Stimulated activated CD4-positive, alpha-beta T cell treated with anti-CD3 and anti-CD28 coated beads, Interleukin-15, amount 100 ng/mL, for 24 hours (primary cell): ENCODE data around the gene ACAP3.
A peak's percentile ranks its signal among the peaks of the same experiment; 100 is the strongest.

Experiments
- DNase-seq: peaks from one replicate; pipeline ENCODE4 v3.0.0-alpha.2; 2020

Gene ACAP3

DNA sequence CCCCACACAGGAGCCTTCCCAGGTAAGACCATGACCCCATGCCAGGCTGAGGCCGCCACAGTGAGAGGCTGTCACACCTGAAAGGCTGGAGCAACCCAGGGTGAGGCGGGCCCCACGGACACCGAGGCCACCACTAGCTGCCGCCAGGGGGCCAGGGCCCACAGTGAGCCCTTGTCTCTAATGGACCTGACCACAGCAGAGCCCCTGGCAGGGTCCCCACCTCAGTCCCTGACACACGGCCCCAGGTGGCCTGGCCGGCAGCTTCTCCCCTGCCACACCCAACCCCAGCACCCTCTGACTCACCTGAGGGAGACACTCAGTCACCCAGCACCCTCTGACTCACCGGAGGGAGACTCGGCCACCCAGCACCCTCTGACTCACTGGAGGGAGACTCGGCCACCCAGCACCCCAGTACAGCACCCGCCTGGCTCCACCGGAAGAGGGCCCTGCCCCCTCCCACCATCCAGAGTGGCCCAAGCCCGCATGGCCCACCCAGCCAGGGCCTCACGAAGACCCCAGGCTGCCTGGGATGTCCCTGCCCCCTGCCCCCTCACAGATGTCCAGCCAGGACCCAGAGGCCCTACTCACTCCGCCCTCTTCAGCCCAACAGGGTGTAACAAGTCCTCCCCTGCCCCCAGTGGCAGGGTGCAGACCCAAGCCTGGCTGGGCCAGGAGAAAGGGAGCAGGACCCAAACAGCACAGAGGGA, 37.1 kb upstream of the ACAP3 start:
- peak; percentile 77 for DNase-seq

DNA sequence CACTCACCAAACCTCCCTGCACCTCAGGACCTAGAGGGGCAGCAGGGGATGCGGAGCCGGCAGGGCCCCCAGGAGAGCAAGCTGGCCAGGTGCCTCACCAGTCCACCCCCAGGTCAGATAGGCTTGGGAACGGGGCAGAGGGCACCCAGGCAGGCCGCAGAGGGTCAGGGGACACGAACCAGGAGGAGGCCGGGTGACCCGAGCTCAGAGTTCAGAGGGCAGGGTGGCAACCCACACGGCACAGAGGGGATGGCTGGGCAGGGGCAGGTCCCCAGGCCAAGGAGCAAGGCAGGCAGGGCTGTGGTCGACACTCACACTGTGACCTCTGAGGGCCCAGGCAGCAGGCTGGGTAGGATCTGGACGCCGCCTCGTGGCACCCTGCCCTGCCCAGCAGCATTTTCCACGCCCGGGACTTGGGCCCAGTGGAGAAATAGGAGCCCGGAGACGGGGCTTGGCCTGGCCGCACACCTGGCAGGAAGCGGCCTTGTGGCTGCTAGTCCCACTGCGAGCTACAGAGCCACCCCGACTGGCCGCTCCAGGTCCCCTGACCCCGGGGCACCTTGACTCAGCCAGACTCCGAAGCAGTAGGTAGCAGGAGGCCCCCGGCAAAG, 36.2 kb upstream of the ACAP3 start:
- DNase-seq, result no peak

DNA sequence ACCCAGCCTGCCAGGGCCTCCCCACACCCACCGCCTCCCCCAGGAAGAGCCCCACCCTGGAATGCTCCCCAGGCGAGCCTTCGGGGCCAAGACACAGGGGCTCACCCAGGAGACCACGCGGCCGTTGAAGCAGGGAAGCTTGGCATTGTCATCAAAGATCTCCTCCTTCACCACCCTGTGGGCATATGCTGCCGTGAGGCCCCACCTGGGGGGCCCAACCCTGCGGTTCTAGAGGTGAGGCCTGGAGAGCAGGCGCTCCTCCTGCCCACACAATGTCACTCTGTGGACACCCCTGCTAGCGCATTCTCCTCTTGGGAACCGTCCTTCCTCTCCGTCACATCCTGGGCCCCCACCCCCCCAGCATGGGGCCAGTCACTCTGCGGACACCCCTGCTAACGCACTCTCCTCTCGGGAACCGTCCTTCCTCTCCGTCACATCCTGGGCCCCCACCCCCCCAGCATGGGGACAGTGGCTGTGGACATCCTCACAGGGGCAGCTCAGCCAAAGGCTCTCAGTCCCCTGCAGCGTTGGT, 34.9 kb upstream of the ACAP3 start:
- no peak for DNase-seq

DNA sequence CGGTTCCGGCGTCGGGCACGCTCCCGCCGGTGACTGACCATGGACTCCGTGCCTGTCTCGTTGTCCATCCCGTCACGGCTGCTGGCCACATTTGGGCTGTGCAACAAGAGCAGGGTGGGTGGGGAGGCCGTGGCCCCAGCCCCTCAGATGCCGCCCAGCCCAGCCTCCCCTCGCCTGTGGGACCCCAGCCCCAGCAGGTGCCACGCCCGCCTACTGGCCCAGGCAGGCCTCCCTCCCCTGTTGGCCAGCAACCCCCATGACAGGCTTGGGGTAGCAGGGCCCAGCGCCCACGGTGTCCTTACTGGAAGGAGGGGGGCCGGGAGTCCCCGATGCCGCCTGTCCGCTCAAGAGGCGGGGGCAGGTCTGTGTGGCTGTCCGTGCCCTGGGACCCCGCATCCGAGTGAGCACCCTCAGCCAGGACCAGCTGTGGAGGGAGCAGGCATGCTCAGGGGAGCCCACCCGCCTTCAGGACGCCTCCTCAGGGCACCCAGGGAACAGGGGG, 34.4 kb upstream of the ACAP3 start:
- no peak for DNase-seq

DNA sequence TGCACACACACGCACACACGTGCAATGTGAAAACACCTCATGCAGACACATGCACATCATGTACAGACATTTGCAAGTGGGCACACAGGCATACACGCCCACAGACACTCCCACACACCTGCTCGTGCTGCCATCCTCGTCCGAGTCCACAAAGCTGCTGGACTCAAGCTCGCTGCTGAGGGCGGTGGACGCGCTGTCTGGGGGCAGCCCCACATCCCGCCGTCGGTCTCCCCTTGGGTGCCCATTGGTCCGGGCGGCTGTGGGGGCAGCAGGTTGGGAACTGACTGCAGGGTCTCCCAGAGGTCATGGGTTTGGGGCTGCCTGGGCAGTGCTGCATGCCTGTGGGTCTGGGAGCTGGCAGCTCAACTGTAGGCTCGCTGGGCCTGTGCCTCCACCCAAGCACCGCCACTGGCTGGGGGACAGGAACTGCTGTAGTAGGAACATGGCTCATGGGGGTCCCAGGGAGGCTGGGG, 33.9 kb upstream of the ACAP3 start:
- DNase-seq, result no peak

DNA sequence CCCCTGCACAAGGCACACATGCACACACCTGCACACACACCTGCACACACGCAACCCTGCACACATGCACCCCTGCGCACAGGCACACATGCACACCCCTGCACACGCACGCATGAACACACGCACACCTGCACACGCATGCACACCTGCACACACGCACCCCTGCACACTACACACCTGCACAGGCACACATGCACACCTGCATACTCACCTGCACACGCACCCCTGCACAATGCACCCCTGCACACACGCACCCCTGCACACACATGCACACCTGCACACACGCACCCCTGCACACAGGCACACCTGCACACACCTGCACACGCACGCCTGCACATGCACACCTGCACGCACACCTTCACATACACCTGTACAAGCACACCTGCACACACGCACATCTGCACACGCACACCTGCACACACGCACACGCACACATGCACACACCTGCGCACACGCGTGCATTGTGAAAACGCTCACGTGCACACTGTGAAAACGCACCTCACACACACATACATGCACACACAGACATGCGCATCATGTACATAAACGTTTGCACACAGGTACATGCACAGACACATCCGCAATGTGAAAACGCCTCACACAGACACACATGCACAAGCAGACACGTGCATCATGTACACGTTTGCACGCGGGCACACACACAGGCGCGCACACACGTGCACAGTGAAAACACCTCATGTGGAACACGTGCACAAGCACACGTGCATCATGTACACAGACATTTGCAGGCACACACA, 33.2 kb upstream of the ACAP3 start:
- DNase-seq, result no peak

DNA sequence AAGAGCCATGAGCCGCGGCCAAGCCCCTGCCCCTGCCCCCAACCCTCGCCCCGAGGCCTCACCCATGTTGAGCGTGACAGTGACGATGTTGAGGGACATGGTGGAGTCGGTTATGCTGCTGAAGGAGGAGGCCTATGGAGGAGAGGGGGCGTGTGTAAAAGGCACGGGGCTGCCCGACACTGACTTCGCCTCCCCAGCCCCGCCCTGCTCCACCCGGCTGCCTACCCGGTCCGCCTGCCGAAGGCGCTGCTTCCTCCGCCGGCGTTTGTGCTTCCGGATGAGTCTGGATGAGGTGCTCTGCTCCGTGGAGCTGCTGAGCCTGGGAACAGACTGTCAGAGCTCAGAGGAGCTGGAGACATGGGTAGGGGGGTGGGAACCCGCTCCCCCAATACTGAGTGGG, 32.5 kb upstream of the ACAP3 start:
- no peak for DNase-seq

DNA sequence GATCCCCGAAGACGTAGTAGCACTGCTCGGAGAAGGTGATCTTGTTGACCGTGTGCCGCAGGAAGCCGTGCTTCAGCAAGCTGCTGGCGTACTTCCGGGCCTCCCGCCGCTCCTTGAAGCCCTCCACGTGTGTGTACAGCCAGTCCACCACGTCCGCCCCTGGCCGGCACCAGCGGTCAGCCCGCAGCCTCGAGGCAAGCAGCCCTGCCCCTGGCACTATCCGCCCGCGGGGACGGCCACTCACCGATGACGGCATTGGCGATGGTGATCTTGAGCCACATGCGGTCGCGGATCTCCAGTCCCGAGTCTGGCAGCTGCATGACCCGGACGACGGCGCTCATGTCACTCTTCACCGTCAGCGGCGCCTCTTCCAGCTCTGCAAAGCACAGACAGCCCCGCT, 30.5 kb upstream of the ACAP3 start:
- DNase-seq, result no peak

DNA sequence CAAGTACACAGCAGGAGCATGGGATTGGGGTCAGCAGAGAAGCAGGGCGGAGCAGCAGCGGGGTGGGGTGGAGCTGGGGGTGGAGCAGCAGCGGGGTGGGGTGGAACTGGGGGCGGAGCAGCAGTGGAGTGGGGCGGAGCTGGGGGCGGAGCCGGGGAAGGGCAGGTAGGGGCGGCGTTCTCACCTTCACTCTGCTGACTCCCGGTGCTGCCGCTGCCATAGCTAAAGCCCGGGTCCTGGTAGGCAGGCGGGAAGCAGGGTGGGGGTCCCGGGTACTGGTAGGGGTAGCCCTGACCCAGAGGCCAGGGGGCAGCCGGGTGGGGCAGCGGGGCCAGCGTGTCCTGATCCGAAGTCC, 30.0 kb upstream of the ACAP3 start:
- DNase-seq, result peak; percentile 55

DNA sequence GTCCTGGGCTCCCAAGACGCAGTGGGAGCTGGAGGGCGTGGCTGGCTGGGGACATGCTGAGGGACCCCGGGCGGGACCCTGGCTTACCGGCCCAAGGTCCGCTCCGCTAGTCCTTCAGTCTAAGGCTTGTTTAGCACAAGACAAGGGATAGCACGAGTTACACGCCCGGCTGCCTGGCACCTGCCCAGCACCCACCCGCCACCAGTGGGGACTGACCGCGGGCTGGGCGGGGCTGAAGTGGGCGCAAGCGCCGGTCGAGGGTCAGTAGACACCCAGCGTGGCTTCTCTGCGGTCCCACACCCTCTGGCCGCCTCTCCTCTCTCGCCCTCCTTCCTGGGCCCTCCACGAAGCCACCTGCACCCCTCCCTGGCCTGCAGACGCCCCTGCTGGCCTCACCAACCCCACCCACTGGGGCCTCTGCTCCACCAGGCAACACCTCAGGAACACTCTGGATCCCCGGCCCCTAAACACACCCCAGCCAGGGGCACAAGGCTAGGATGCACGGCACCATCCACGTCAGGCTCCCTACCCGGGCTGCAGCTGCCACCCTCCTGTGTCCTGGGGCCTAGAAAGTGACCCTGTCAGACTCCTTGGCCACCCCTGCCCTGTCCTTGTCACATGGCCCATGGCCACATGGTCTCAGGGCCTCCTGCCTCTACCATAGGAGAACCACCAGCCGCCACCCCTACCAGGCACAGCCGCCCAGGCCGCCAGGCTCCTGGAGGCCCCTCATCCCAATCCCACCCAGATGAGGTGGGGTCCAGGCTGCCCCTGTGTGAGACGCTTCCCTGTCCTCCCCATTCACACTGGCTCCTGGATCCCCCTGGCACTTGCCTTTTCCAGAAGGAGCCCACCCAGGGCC, 29.4 kb upstream of the ACAP3 start:
- DNase-seq, result no peak

DNA sequence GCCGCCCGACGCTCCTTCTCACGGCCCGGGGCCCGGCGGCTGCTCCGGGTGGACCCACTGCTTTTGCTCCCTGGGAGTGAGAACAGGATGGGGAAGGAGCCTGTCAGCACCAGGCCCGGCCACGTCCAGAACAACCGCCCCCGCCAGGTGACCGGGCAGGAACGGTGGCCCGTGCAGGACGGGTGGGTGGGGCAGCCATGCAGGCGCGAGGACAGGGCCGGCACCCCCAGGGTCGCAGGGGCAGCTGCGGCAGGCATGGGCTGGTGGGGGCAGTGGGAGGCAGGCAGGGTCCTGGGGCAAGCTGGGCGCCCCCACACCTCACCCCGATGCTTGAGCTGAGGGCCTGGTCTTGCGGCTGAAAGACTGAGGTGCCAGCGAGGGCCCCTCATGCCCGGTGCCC, 28.7 kb upstream of the ACAP3 start:
- DNase-seq, result no peak

DNA sequence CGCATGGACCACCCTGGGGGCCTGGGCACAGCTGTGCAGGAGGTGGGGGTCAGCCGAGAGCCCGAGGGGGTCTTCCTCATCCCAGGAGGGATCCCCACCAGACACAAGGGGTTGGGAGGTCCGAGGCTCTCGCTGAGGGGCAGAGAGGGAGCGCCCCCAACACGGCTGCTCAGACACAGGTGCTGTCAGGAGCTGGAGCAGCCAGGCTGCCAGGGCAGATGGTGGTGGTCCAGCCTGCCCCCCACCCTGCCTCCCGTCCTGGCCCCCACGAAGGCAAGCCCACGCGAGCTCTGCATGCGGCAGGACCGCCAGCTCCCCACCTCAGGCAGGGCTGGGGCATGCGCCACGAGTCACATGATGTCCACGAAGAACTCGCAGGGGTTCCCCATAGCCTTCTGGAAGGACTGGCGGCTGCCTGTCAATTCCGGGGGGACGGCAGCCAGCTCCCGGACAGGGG, 28.1 kb upstream of the ACAP3 start:
- no peak for DNase-seq

DNA sequence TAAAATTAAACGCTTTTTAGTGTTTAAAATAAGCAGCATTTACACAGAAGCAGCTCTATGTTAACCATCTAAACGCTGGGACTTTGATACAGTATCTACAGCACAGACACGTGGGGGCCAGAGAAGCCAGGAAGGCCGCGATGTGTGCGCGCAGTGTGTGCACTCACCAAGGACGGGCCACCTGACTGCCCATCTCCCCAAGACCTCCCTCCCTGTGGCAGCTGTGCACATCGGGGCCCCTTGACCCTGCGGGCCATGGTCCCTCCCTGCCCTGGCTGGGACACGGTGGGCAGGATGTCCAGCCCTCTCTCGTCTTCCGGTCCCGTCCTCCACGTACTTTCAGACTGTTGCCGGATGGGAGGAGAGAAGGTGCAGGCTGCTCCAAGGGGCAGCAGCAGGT, 27.6 kb upstream of the ACAP3 start:
- DNase-seq, result no peak

DNA sequence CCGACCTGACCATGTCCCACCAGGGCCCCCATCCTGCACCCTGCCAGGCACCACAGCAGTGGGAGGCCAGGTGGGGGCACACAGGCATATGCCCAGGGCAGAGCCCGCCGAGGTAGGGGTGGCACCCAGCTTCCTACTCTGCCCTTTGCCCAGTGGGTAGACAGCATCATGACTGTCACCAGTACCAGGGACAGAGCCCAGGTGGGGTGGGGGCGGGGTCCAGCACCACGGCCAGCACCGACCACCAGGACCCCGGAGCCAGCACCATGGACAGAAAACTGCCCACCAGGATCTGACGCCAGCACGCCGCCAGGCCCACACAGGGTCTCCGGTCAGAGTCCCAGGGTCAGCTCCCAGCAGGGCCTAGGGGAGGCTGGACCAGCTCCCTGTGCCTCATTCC, 27.1 kb upstream of the ACAP3 start:
- no peak for DNase-seq

DNA sequence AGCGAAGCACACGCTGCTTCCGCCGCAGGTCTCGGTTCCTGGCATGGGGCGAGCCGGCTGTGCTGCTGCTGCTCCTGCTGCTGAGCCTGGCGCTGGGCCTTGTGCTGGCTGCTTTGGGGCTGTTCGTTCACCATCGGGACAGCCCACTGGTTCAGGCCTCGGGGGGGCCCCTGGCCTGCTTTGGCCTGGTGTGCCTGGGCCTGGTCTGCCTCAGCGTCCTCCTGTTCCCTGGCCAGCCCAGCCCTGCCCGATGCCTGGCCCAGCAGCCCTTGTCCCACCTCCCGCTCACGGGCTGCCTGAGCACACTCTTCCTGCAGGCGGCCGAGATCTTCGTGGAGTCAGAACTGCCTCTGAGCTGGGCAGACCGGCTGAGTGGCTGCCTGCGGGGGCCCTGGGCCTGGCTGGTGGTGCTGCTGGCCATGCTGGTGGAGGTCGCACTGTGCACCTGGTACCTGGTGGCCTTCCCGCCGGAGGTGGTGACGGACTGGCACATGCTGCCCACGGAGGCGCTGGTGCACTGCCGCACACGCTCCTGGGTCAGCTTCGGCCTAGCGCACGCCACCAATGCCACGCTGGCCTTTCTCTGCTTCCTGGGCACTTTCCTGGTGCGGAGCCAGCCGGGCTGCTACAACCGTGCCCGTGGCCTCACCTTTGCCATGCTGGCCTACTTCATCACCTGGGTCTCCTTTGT, 26.0 kb upstream of the ACAP3 start:
- DNase-seq, result no peak

DNA sequence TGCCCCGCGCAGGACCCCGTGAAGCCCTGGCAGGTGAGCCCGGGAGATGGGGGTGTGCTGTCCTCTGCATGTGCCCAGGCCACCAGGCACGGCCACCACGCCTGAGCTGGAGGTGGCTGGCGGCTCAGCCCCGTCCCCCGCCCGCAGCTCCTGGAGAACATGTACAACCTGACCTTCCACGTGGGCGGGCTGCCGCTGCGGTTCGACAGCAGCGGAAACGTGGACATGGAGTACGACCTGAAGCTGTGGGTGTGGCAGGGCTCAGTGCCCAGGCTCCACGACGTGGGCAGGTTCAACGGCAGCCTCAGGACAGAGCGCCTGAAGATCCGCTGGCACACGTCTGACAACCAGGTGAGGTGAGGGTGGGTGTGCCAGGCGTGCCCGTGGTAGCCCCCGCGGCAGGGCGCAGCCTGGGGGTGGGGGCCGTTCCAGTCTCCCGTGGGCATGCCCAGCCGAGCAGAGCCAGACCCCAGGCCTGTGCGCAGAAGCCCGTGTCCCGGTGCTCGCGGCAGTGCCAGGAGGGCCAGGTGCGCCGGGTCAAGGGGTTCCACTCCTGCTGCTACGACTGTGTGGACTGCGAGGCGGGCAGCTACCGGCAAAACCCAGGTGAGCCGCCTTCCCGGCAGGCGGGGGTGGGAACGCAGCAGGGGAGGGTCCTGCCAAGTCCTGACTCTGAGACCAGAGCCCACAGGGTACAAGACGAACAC, 25.2 kb upstream of the ACAP3 start:
- DNase-seq, result no peak

DNA sequence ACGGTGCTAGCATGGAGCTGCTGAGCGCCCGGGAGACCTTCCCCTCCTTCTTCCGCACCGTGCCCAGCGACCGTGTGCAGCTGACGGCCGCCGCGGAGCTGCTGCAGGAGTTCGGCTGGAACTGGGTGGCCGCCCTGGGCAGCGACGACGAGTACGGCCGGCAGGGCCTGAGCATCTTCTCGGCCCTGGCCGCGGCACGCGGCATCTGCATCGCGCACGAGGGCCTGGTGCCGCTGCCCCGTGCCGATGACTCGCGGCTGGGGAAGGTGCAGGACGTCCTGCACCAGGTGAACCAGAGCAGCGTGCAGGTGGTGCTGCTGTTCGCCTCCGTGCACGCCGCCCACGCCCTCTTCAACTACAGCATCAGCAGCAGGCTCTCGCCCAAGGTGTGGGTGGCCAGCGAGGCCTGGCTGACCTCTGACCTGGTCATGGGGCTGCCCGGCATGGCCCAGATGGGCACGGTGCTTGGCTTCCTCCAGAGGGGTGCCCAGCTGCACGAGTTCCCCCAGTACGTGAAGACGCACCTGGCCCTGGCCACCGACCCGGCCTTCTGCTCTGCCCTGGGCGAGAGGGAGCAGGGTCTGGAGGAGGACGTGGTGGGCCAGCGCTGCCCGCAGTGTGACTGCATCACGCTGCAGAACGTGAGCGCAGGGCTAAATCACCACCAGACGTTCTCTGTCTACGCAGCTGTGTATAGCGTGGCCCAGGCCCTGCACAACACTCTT, 24.5 kb upstream of the ACAP3 start:
- DNase-seq, result no peak

DNA sequence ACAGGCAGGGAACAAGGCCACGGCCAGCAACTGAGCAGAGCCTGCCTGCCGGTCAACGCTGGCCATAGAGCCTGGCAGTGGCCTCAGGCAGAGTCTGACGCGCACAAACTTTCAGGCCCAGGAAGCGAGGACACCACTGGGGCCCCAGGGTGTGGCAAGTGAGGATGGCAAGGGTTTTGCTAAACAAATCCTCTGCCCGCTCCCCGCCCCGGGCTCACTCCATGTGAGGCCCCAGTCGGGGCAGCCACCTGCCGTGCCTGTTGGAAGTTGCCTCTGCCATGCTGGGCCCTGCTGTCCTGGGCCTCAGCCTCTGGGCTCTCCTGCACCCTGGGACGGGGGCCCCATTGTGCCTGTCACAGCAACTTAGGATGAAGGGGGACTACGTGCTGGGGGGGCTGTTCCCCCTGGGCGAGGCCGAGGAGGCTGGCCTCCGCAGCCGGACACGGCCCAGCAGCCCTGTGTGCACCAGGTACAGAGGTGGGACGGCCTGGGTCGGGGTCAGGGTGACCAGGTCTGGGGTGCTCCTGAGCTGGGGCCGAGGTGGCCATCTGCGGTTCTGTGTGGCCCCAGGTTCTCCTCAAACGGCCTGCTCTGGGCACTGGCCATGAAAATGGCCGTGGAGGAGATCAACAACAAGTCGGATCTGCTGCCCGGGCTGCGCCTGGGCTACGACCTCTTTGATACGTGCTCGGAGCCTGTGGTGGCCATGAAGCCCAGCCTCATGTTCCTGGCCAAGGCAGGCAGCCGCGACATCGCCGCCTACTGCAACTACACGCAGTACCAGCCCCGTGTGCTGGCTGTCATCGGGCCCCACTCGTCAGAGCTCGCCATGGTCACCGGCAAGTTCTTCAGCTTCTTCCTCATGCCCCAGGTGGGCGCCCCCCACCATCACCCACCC, 23.6 kb upstream of the ACAP3 start, which contains the start of gene TAS1R3:
Gene TAS1R3 (plus strand): TSS at position 213 of the 898 bp plus-strand sequence. CDS start 66 bp downstream, at position 279.
- no peak for DNase-seq

DNA sequence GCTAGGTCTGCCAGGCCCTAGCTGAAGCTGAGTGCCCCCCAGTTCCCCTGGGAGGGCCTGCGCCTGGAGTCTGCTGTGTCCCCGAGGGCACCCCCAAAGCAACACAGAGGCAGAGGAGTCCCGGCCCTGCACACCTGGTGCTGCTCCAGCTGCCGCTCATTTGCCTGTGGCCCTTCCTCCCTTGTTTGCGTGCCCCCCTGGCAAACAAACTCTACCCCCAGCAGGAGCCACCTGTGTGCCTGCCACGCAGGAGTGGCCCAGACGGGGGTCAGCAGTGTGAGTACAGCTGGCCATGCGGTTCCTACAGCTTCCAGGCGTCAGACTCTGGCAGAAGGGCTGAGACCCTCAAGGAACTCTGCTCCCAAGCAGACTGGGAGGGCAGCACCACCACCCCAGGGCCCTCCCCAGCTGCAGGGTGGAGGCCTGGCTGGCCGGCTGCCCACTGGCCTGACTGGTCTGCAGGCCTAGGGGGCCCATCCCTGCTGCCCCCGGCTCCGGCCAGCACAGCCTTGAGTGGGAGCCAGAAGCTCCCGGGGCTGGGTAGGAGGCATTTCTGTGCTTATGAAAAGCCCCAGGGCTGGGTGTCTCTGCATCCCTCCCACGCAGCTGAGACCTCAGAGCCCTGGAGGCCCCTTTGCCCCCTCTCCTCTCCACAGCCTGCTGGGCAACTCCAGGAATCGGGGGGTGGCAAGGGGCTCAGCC, 22.8 kb upstream of the ACAP3 start:
- DNase-seq, result no peak
